ENCODE data around the gene MPP7. TPM values are rescaled to one million over a fixed set of nuclear protein-coding genes. Genes with fewer than 3 reads are reported as not detected.

MPP7 gene
- polyA plus RNA-seq, 1 donor (not counting 4 experiments of a cell fraction or from before 2014, with no cell fraction given), result 6.3 TPM

GRCh38 chr10:28273343-28273742 lies 29.5 kb downstream of the MPP7 start:
- Histone ChIP-seq H3K27me3 (ENCODE audit: control insufficient read depth, extremely low read depth, insufficient read depth, low read length) (no peaks in the 10 kb centered on the region), H3K4me1 (ENCODE audit: control insufficient read depth, extremely low read depth, insufficient read depth, low read length) (peaks cover 2% of the 10 kb centered on the region), H3K9ac (ENCODE audit: control insufficient read depth, extremely low read depth, insufficient read depth, low read length) (no peak overlapping the region), H3K27ac (ENCODE audit: control insufficient read depth, insufficient read depth, low read length) (no peak overlapping the region), H3K9me1 (ENCODE audit: control insufficient read depth, extremely low read depth, insufficient read depth, low read length) (no peaks in the 10 kb centered on the region), H3K4me2 (ENCODE audit: control insufficient read depth, extremely low read depth, insufficient read depth, low read depth, low read length) (no peak overlapping the region), H3K9me3 (ENCODE audit: control insufficient read depth, low read depth, low read length) (no peaks in the 10 kb centered on the region), H4K20me1 (ENCODE audit: control insufficient read depth, extremely low read depth, insufficient read depth, low read length) (no peaks in the 10 kb centered on the region), H3K4me3 (ENCODE audit: control insufficient read depth in 2 of 3, extremely low read depth in 1 of 3, insufficient read depth in 2 of 3, low read depth in 1 of 3, low read length in 3 of 3) (no peak overlapping the region), H3K79me2 (ENCODE audit: control insufficient read depth, insufficient read depth, low read length) (no peaks in the 10 kb centered on the region), H3K36me3 (ENCODE audit: control insufficient read depth in 2 of 2, extremely low read depth in 1 of 2, insufficient read depth in 2 of 2, low read length in 2 of 2) (no peaks in the 10 kb centered on the region), H2AFZ (ENCODE audit: control insufficient read depth, low read length) (no peak overlapping the region)
- dilution Hi-C loops (cut with MboI; ENCODE audit: extremely low pct_ligation_motif_present, low sequenced_read_pairs), result loop anchor here (25.0 kb wide), 1 partner anchor 114 kb away; no protein-coding TSS in a partner anchor
- no peak for DNase-seq (ENCODE audit: low read depth, low spot score)
- FAIRE-seq, result no peak
- TF ChIP-seq EZH2 (IDR thresholded peaks at IDR 0.05; ENCODE audit: low read length), result no peak
- TF ChIP-seq, protein P1, sequence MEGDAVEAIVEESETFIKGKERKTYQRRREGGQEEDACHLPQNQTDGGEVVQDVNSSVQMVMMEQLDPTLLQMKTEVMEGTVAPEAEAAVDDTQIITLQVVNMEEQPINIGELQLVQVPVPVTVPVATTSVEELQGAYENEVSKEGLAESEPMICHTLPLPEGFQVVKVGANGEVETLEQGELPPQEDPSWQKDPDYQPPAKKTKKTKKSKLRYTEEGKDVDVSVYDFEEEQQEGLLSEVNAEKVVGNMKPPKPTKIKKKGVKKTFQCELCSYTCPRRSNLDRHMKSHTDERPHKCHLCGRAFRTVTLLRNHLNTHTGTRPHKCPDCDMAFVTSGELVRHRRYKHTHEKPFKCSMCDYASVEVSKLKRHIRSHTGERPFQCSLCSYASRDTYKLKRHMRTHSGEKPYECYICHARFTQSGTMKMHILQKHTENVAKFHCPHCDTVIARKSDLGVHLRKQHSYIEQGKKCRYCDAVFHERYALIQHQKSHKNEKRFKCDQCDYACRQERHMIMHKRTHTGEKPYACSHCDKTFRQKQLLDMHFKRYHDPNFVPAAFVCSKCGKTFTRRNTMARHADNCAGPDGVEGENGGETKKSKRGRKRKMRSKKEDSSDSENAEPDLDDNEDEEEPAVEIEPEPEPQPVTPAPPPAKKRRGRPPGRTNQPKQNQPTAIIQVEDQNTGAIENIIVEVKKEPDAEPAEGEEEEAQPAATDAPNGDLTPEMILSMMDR (optimal IDR thresholded peaks at IDR 0.05 in 1 of 3, IDR thresholded peaks at IDR 0.05 in 1 of 3, conservative IDR thresholded peaks at IDR 0.05 in 1 of 3; ENCODE audit: extremely low read depth in 1 of 3, insufficient read depth in 2 of 3, low read length in 3 of 3), result no peak

GRCh38 chr10:28269842-28270456 lies 32.9 kb downstream of the MPP7 start:
- no peaks in the 10 kb centered on the region for H3K36me3 ChIP-seq (ENCODE audit: control insufficient read depth in 2 of 2, extremely low read depth in 1 of 2, insufficient read depth in 2 of 2, low read length in 2 of 2)
- no peak overlapping the region for H3K4me2 ChIP-seq (ENCODE audit: control insufficient read depth, extremely low read depth, insufficient read depth, low read depth, low read length)
- peak overlapping the region; percentile 87 for H2AFZ ChIP-seq (ENCODE audit: control insufficient read depth, low read length)
- H3K27ac ChIP-seq (ENCODE audit: control insufficient read depth, insufficient read depth, low read length), result no peak overlapping the region
- no peak overlapping the region for H3K4me3 ChIP-seq (ENCODE audit: control insufficient read depth in 2 of 3, extremely low read depth in 1 of 3, insufficient read depth in 2 of 3, low read depth in 1 of 3, low read length in 3 of 3)
- no peaks in the 10 kb centered on the region for H3K79me2 ChIP-seq (ENCODE audit: control insufficient read depth, insufficient read depth, low read length)
- no peaks in the 10 kb centered on the region for H3K9me3 ChIP-seq (ENCODE audit: control insufficient read depth, low read depth, low read length)
- dilution Hi-C loops (cut with MboI; ENCODE audit: extremely low pct_ligation_motif_present, low sequenced_read_pairs), result loop anchor here (25.0 kb wide), 1 partner anchor 117 kb away; no protein-coding TSS in a partner anchor
- no peaks in the 10 kb centered on the region for H4K20me1 ChIP-seq (ENCODE audit: control insufficient read depth, extremely low read depth, insufficient read depth, low read length)
- TF ChIP-seq, protein P1 (optimal IDR thresholded peaks at IDR 0.05 in 1 of 3, IDR thresholded peaks at IDR 0.05 in 1 of 3, conservative IDR thresholded peaks at IDR 0.05 in 1 of 3; ENCODE audit: extremely low read depth in 1 of 3, insufficient read depth in 2 of 3, low read length in 3 of 3), result no peak
- TF ChIP-seq EZH2 (IDR thresholded peaks at IDR 0.05; ENCODE audit: low read length), result no peak
- FAIRE-seq, result peak; percentile 43
- no peak overlapping the region for H3K9ac ChIP-seq (ENCODE audit: control insufficient read depth, extremely low read depth, insufficient read depth, low read length)
- H3K4me1 ChIP-seq (ENCODE audit: control insufficient read depth, extremely low read depth, insufficient read depth, low read length), result peaks cover 2% of the 10 kb centered on the region
- peak; percentile 57 for DNase-seq (ENCODE audit: low read depth, low spot score)
- no peaks in the 10 kb centered on the region for H3K9me1 ChIP-seq (ENCODE audit: control insufficient read depth, extremely low read depth, insufficient read depth, low read length)
- H3K27me3 ChIP-seq (ENCODE audit: control insufficient read depth, extremely low read depth, insufficient read depth, low read length), result no peaks in the 10 kb centered on the region

Measured in keratinocyte (primary cell).